Stomach (tissue), 4 donors: ENCODE measurements around the gene CYP27C1.

ENCODE experiments used
- POLR2A ChIP-seq, 4 donors: fragments of 450-650 bp; IDR thresholded peaks; one replicate each; pipeline ENCODE4 v1.6.1; 2016; ENCODE audit warnings: antibody characterized with exemption in 4 of 4, control low read depth in 2 of 4, mild to moderate bottlenecking in 1 of 4, moderate library complexity in 1 of 4
- POLR2AphosphoS5 ChIP-seq, 3 donors: sonication (generic); formaldehyde crosslinking; IDR thresholded peaks; one replicate each; pipeline ENCODE4 v1.6.1; 2016; ENCODE audit warnings: antibody characterized with exemption in 3 of 3
- TF ChIP-seq, protein P1 (sequence below), 7 experiments: fragments of 450-650 bp in 4 of 7; fragments of 200-600 bp in 3 of 7; sonication (generic) in 3 of 7; IDR thresholded peaks; one replicate each; pipeline ENCODE4 v1.5.1; 2016 to 2019; ENCODE audit warnings: antibody characterized with exemption in 7 of 7, control low read depth in 2 of 7, mild to moderate bottlenecking in 1 of 7

DNA sequence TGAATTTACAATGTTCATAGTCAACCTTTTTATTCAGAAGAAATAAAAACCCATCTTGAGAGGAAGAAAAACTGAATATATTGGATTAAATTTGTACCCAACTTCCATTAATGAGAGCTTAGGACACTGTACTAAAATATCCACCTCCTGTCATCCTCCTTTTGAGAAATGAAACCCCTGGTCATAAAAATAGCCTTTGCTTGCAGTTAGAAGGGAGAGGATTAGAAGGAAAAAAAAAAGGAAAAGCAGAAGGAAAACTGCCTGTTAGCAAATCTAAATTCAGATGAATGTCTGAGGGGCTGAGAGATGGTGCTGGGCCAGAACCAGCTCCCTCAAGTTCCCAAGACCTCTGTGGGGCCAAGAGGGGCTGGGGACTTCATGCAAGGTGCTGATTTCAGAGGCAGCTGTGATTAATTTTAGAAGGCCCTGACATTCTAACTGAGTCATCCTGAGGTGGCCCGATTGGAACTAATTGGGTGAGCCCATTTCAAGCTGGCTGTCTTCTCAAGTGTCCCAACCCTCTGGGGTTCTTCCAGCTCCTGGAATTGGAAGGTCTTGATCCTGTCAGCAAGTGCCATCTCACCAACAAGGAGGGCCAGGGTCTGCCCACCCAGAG is 74.7 kb downstream of the CYP27C1 start:
- TF ChIP-seq, protein P1, sequence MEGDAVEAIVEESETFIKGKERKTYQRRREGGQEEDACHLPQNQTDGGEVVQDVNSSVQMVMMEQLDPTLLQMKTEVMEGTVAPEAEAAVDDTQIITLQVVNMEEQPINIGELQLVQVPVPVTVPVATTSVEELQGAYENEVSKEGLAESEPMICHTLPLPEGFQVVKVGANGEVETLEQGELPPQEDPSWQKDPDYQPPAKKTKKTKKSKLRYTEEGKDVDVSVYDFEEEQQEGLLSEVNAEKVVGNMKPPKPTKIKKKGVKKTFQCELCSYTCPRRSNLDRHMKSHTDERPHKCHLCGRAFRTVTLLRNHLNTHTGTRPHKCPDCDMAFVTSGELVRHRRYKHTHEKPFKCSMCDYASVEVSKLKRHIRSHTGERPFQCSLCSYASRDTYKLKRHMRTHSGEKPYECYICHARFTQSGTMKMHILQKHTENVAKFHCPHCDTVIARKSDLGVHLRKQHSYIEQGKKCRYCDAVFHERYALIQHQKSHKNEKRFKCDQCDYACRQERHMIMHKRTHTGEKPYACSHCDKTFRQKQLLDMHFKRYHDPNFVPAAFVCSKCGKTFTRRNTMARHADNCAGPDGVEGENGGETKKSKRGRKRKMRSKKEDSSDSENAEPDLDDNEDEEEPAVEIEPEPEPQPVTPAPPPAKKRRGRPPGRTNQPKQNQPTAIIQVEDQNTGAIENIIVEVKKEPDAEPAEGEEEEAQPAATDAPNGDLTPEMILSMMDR (IDR thresholded peaks at IDR 0.05): no peak
- no peak for TF ChIP-seq POLR2A (IDR thresholded peaks at IDR 0.05)
- no peak for TF ChIP-seq POLR2AphosphoS5 (IDR thresholded peaks at IDR 0.05)
